HG03095 (cell line): ENCODE data around the gene ADAM17.
"Not testable (repeated sequence)": the region's sequence is repeated elsewhere in the genome, so short reads cannot be mapped to it uniquely, and the experiment has no call there.

Experiments used
- ATAC-seq: cut with Tn5 transposase; IDR thresholded peaks from one replicate; pipeline ENCODE4 v1.9.1; 2021; ENCODE audit warnings: moderate library complexity; ENCODE audit not compliant: unreplicated experiment

Gene ADAM17

DNA sequence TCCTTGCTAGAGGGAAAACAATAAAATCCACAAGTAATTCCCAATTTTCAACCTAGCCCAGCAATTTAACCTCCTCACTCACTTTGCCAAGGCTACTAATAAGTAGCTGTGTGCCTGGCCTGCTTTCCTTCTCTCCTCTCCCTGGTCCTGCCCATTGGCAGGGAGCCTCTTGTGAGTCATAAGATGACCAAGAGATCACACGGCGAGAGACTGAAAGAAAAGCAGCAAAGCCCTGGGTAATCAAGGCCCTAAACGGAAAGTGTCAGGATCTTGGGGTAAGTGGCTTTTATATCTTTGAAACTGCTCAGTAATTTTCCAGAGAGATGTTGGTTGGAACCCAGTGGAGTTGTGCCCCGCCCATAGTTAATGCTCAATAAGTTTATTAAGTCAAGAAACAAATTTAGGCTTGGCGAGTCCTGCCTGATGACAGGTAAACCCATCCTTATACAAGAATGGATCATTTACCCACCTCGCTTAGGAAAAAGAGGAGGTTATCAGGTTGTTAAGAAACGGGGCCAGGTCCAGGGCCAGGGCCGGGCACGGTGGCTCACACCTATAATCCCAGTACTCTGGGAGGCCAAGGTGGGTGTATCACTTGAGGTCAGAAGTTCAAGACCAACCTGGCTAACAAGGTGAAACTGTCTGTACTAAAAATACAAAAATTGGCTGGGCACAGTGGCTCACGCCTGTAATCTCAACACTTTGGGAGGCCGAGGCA, 10.0 kb upstream of the ADAM17 start:
- no peak for ATAC-seq

DNA sequence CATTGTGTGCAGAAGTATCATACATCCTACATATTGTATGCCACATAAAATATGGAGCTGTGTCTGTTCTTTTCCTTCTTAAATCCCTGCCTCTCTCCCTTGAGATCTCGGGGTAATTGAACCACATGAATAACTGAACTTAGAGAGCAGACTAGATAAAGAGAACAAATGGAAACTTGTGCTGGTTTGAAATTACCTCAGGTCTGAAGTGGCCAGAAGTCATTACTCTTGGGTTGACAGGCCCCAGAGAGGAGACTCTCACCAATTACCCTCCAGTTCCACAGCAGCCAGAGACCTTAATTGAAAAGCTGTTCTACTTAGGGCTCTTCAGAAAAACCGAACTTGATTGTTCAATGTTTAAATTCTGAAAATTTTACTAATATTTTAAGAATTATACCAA, 5.0 kb upstream of the ADAM17 start:
- ATAC-seq: no peak

DNA sequence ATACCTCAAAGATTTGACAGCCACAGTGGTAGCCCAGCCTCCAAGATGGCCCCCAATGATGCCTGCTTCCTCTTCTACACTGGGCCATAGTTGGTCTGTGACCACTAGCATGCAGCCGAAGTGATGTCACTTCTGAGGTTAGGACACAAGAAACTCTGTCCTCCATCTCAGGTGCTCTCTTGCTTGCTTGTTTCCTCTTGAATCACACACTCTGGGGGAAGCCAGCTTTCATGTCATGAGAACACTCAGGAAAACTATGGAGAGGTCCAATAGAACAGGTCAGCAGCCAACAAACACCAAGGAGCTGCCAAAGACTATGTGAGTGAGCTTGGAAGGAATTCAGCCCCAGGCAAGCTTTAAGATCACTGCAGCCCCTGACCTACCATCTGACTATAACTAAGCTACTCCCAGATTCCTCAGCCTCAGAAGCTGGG, 3.3 kb upstream of the ADAM17 start:
- ATAC-seq: no peak

DNA sequence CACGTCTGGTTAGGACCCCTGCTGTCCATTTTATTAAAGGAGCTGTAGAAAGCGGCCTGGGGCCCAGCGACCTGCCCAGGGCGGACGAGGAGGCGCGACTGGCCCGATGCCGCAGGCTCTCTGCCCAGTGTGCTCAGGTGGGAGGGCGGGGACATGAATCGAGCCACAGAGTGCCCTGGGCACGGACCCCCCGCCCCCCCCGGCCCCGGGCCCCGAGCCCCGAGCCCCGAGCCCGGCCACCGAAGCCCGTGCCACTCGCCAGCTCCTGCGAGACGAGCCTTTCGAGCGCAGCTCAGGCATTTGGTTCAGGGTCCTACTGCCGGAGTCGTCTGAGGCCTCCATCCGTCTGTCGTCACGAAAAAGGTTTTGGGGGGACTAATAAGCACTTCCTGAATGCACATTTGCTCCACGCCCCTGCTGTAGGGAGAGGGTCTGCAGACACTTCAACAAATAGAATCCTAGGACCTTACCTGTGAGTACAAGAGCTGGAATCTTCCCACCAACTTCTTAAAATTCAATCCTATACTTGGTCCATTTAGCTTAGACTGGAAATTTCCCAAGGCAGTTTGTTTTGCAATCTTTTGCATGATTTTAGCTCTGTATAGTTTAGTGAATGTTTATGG, 602 bp upstream of the ADAM17 start:
- peak; percentile 25 for ATAC-seq

DNA sequence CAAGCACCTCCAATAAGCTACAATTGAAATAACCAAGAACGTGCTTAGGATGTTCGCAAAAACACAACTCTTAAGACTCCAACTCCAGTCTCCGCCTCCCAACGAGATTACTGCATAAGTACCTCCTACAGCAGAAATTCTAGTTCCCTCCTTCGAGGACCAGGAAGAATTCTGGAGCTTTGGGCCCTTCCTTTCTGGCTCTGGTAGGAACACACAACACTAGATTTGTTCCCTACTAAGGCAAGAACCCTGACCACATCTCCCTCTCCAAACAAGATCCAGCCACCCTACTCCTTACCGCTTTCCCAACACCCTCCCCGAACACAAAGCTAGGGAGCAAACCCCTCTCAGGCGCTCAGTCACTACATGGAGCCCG, 721 bp downstream of the ADAM17 start:
- no peak for ATAC-seq

DNA sequence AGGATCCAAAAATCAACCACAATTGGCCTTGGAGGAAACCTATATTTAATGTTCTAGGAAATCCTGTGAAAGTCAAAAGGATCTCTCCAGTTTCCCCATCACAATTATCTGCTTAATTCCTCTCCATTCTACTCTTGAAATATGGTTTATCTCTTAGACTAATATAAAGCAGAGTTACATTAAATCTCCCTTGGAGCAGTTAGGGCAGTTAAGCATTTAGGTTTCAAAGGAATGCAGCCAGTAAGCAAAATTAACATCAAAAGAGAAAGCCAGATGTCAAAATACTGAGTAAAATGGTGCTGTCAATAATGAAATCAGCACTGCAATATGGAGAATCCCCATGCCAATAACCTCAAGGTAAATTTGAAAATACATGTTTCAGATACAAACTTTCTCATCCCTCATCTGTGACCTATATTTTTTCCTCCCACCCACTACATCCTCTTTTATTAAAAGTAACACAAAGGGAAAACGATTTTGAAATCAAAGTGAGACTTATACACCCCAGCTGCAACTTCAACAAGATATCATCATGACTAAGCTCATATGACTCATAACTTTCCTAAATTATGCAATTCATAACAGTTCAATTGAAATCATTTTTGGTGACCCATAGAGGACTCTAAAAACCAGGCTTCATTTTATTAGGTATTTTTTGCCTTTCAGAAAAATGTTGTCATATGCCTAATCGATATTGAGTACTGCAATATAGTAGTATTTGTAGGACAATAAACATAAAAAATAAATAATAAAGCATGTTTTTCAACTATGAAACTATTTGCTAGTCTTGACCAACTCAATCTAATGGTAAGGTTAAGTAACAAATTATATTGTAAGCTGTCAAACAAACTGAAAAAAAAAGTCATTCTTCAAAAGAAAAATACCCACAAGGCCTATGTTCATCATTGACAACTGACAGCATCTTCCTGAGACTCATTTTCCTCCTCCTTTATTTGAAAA, 3.1 kb downstream of the ADAM17 start:
- ATAC-seq: no peak

DNA sequence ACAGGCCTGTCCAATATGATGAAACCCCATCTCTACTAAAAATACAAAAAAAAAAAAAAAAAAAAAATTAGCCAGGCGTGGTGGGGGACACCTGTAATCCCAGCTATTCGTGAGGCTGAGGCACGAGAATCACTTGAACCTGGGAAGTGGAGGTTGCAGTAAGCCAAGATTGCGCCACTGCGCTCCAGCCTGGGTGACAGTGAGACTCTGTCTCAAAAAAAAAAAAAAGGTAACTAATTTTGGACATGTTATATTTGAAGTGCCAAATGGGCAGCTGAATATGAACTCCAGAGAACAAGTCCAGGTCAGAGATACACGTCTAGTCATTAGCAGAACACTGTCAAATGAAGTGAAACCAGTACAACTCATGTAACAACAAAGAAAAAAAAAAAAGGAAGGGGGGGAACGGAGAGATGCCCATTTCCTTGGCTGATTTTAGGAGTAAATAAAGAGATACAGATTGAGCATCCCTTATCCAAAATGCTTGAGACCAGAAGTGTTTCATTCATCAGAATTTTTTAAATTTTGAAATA, 4.7 kb downstream of the ADAM17 start:
- ATAC-seq: not testable (repeated sequence)

DNA sequence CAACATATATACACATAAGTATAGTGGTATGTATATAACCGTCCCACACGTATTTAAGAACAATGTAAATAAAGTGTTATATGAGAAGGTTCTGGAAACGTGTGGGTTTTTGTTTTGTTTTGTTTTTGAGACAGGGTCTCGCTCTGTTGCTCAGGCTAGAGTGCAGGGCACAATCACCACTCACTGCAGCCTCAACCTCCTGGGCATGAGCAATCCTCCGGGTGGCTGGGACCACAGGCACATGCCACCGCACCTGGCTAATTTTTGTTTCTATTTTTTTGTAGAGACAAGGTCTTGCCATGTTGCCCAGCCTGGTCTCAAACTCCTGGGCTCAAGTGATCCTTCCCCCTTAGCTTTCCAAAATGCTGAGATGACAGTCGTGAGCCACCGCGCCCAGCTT, 6.2 kb downstream of the ADAM17 start:
- no peak for ATAC-seq

DNA sequence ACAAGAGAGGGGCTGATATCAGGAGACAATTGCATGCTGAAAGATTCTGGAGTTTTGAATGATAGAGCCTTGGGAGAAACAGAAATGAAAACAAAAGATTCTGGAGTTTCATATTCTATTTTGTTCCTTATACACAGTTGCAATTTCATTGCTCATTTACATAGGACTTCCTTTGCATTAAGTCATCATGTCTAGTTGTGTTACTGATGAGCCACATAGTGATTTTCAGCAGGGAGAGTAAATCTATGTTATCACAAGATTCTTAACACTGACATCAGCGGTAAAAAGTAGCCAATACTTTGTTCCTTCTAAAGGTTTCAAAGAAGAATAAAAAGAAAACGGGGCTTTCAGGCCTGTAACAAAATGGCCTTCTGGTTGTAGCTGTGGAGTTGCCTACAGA, 7.1 kb downstream of the ADAM17 start:
- peak; percentile 50 for ATAC-seq

DNA sequence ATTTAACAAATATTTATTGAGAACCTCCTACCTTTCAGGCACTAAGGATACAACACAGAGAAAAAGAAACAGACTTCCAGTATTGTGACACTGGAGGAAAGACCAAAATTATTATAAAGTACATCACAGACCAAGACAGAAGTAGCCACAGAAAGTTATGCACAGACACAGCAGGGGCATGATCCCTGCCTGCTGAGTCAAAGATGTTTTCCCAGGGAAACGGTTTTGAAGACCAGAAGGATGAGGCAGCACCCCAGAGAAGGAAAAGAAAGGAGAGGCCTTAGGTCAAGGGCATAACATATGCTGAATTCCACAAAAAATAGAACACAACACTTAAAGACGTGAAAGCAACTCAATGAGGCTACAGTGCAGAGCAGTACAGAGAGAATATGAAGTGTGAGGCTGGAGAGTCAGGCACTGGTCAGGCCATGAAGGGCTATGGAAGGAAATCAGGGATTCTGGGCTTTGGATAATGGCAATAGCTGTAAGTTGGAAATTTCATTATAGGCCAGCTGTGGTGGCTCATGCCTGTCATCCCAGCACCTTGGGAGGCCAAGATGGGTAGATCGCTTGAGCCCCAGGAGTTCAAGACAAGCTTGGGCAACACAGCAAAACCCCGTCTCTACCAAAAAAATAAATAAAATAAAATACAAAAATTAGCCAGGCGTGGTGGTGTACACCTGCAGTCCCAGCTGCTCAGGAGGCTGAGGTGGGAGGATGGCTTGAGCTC, 8.2 kb downstream of the ADAM17 start:
- no peak for ATAC-seq

DNA sequence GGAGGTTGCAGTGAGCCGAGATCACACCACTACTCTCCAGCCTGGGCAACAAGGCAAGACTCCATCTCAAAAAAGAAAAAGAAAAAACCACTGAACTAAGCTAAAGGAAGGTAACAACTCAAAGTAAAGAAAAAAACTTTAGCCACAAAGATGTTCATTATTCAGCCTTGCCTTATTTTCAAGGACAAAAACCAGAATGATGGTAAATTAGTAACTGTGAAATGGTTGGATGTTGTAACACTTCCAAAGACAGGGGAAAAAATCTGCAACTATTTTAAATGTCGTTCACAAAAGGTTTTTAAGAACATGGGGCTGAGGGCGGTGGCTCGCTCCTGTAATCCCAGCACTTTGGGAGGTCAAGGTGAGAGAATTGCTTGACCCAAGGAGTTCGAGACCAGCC, 10.1 kb downstream of the ADAM17 start:
- ATAC-seq: no peak

DNA sequence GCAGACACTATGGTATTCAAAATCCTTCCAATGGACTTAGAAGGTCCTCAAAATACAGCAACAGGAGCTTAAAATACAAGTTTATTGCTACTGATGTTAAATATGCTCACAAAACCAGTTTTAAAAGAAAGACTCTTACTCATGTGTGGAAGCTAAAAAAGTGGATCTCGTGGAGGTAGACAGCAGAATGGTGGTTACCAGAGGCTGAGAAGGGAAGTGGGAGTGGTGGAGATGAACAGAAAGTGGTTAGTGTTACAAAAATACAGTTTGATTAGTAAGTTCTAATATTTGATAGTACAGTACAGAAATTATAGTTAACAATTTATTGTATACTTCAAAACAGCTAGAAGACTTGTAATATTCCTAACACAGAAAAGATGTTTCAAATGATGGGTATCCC, 12.1 kb downstream of the ADAM17 start:
- ATAC-seq: no peak

DNA sequence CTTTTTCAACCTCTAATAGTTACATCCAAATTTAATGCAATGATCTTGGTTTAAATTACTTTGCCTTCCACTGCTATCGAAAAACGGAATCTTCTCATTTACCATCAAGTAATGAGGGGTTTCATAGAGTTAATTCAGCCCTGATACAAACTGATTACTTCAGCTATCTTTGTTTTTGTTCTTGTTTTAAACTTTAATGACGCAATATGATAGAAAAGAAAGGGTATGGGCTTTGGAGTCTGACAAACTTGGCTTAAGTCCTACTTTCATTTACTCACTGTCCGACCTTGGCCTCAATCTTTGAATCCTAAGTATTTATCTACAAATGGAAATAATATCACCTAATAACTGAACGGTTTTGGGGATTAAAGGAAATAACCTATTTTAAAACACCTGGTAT, 16.1 kb downstream of the ADAM17 start:
- ATAC-seq: no peak

DNA sequence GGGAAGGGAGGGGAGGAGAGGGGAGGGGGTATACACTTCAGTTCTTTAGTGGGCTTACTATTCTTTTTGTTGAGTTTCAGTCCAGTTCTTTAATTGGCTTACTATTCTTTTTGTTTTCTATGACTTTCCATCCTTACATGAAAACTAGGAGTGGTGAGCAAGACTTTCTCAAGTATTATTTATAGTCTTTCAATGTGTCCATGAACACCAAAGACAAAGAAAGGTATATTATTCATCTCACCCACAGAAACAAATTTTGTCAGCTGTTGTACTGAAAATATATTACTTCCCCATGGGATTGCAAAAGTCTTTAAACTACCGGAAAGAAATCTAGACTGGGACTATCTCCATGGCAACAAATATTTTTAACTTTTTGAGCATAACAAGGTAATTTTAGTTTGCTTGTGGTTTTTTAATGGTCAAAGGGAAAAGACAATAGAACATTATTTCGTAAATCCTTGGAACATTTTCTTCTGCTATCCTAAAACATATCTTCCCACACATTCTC, 17.6 kb downstream of the ADAM17 start:
- no peak for ATAC-seq

DNA sequence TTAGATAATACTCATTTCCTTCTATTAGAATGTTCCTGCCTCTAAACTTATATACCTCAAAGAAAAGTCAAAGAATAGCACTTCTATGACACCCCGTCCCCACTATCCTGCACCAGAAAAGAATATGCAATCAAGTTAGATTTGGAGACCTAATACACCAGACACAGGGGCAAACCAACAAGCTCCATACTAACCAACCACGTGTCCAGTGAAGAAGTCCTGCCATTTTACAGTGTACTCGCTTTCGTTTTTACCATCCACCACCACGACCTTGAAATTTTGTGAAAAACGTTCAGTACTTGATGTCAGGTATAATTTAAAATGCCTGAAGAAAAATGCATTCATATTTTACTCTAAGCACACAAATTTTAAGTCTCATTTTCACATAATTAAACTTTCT, 19.1 kb downstream of the ADAM17 start:
- no peak for ATAC-seq

DNA sequence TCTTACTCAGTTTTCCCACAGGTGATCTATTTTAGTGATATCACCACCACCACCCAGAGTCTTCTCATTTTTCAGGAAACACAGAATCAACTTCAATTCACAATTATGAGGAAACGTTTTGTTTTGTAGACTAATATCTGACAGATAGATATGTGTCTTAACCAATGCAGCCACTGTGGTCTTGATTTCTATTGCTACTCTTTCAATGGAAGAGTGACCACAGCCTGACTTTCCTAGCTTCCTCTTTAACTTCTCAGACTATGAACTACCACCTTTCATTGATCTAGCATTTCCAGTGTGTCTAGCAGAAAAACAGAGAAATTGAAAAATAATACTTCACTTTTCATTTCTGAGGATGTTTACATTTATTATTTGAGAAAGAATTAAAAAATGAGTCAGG, 20.5 kb downstream of the ADAM17 start:
- ATAC-seq: no peak

DNA sequence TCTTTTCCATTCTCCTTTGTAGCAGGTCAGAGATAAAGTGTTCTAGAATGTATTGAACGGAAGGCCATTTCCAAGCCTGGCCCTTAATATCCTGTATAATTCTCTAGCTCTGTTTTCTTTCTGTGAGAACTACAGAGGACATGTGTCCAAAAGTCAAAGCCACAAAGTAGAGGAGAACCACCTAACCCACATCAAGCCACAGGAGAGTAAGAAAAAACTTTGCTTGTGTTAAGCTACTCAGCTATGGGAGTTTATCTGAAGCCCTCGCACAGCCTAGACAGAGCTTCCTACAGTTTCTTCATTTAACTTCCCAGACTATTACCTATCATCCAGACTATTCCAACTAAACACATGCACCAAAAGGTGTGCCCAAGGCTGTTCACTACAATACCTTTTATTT, 22.0 kb downstream of the ADAM17 start:
- ATAC-seq: no peak

DNA sequence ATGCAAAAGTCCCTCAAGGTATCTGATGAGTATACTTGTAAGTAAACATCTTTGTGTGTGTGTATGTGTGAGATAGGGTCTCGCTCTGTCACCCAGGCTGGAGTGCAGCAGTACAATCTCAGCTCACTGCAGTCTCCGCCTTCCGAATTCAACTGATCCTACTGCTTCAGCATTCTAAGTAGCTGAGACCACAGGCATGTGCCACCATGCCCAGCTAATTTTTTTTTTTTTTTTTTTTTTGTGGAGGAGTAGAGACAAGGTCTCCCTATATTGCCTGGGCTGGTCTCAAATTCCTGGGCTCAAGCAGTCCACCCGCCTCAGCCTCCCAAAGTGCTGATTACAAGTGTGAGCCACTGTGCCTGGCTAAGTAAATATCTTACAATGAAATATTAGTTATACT, 23.2 kb downstream of the ADAM17 start:
- ATAC-seq: no peak

DNA sequence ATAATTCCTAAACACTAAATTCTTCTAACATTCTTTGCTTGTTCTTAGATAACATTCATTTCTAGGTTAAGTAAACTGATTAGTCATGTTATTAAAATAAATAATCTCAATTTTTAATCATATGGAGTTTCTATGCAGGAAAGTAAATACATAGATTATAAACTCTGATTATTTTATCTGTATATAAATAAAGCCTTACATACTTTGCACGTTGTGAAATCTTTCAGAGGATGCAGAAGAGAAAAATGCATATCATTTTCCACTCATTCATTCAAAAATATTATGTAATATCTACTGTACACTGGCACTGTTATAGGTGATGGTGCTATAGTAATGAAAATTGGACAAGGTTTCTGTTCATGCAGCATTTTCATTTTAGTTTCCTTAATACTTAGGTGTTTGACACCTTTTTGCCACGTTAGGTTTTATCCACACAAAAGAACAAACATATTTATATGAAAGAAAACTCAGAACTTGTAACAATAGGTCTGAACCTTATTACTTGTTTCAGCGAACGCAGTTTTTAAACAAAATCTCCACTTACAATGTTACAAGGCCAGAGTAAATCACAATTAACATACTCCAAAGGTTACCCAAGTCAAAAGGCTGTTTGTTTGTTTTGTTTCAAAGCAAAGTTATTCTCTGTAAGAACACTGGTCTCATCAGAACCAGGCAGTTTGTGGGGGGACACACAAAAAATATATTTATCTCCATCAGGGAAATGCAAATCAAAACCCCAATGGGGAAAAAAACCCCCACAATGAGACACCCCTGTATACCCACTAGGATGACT, 27.4 kb downstream of the ADAM17 start:
- ATAC-seq: no peak

DNA sequence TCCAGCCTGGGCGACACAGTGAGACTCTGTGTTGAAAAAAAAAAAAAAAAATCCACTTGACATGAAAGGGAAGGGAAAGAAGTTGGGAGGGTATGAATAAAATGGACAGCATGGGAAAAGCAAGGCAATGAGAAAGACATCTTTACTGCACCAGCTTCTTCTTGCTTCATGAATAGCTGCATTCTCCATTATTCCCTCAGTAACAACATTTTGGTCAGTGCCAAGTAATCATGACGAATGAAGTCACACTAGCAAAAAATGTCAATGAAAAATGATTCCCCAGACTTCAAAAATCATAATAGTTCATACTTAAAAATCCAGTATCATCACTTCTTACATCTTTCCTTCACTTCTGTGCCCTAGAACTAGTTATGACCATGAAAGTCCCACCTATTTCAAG, 30.4 kb downstream of the ADAM17 start:
- no peak for ATAC-seq
